Lower lobe of right lung (tissue), 2 donors: ENCODE results near the gene SQSTM1. TPM values are rescaled to one million over a fixed set of nuclear protein-coding genes. Genes with fewer than 3 reads are reported as not detected.
"Not testable (repeated sequence)": the region's sequence is repeated elsewhere in the genome, so short reads cannot be mapped to it uniquely, and the experiment has no call there.

Experiments
- ATAC-seq, 2 donors: fragments of 200-7000 bp; cut with Tn5 transposase; one replicate each; pipeline ENCODE4 v1.9.1; 2020 to 2022; ENCODE audit warnings: mild to moderate bottlenecking in 2 of 2, moderate library complexity in 2 of 2
- DNase-seq: peaks from one replicate; pipeline ENCODE4 v3.0.0-alpha.2; 2020
- H3K27ac ChIP-seq: fragments of 200-600 bp; one replicate; pipeline ENCODE4 v1.8.0; 2022
- H3K27me3 ChIP-seq: fragments of 200-600 bp; one replicate; pipeline ENCODE4 v1.8.0; 2022; ENCODE audit warnings: low read depth
- H3K36me3 ChIP-seq: fragments of 200-600 bp; one replicate; pipeline ENCODE4 v1.8.0; 2022; ENCODE audit warnings: mild to moderate bottlenecking
- H3K4me1 ChIP-seq: fragments of 200-600 bp; one replicate; pipeline ENCODE4 v1.8.0; 2022
- H3K4me3 ChIP-seq: fragments of 200-600 bp; one replicate; pipeline ENCODE4 v1.8.0; 2022; ENCODE audit warnings: mild to moderate bottlenecking
- H3K9me3 ChIP-seq: fragments of 200-600 bp; one replicate; pipeline ENCODE4 v1.8.0; 2022
- CTCF ChIP-seq: fragments of 200-600 bp; IDR thresholded peaks from one replicate; pipeline ENCODE4 v1.8.0; 2022; ENCODE audit warnings: antibody characterized with exemption, mild to moderate bottlenecking
- intact Hi-C: fragments of 100-400 bp; cut with DNase I; formaldehyde crosslinking; loops from one replicate; pipeline ENCODE4 v1.11.0; 2022
- total RNA-seq: library from RNA; stranded (reverse); fragmentation: NEBNext Ultra II Directional; extraction: Animal tissue kit (Norgen Biotek cat#: 25700); gene quantifications from one replicate; pipeline ENCODE4 v1.2.1, GENCODE V29; 2021
- donor health status: DM: no; HTN: yes; CAD: no; lungs with severe emphysema.

SQSTM1 gene
- total RNA-seq, 1 donor from 2014 or later = 450 TPM

GRCh38 chr5:179780362-179780761 is 40.3 kb upstream of the SQSTM1 start:
- H3K27me3 ChIP-seq = no peaks in the 10 kb centered on the region
- no peaks in the 10 kb centered on the region for H3K9me3 ChIP-seq
- ATAC-seq (peak; percentile 58 to 67), DNase-seq (peak; percentile 74)
- peaks cover 14% of the 10 kb centered on the region for H3K4me1 ChIP-seq
- H3K36me3 ChIP-seq = peaks cover 52% of the 10 kb centered on the region
- TF ChIP-seq CTCF = no peak
- H3K27ac ChIP-seq = no peak overlapping the region
- intact Hi-C loops = no loop called here
- H3K4me3 ChIP-seq = no peak overlapping the region

- Histone ChIP-seq H3K9me3 (no peaks in the 10 kb centered on the region), H3K36me3 (peaks cover 37% of the 10 kb centered on the region), H3K27me3 (no peaks in the 10 kb centered on the region), H3K27ac (no peak overlapping the region), H3K4me1 (peaks cover 6% of the 10 kb centered on the region), H3K4me3 (no peak overlapping the region)
- DNase-seq (peak; percentile 4), ATAC-seq (no peak)
- TF ChIP-seq CTCF = no peak
- intact Hi-C loops = no loop called here
These were observed 38.9 kb upstream of the SQSTM1 start for GRCh38 chr5:179781846-179782245.

GRCh38 chr5:179783128-179783527 is 37.6 kb upstream of the SQSTM1 start:
- intact Hi-C loops = no loop called here
- H3K27ac ChIP-seq = no peak overlapping the region
- ATAC-seq (no peak), DNase-seq (no peak)
- peaks cover 25% of the 10 kb centered on the region for H3K36me3 ChIP-seq
- peaks cover 6% of the 10 kb centered on the region for H3K4me1 ChIP-seq
- TF ChIP-seq CTCF = no peak
- H3K4me3 ChIP-seq = no peak overlapping the region
- no peaks in the 10 kb centered on the region for H3K9me3 ChIP-seq
- H3K27me3 ChIP-seq = no peaks in the 10 kb centered on the region

GRCh38 chr5:179786861-179787260 is 33.8 kb upstream of the SQSTM1 start:
- peaks cover 5% of the 10 kb centered on the region for H3K4me1 ChIP-seq
- no peaks in the 10 kb centered on the region for H3K27me3 ChIP-seq
- no peaks in the 10 kb centered on the region for H3K9me3 ChIP-seq
- H3K27ac ChIP-seq = no peak overlapping the region
- DNase-seq (no peak), ATAC-seq (no peak)
- peaks cover under 1% of the 10 kb centered on the region for H3K36me3 ChIP-seq
- intact Hi-C loops = no loop called here
- H3K4me3 ChIP-seq = no peak overlapping the region
- no peak for TF ChIP-seq CTCF

- DNase-seq = peak; percentile 23
- H3K27me3 ChIP-seq = no peaks in the 10 kb centered on the region
- no peaks in the 10 kb centered on the region for H3K9me3 ChIP-seq
- no peaks in the 10 kb centered on the region for H3K36me3 ChIP-seq
- H3K4me1 ChIP-seq = peaks cover 19% of the 10 kb centered on the region
- no peak for TF ChIP-seq CTCF
- intact Hi-C loops = no loop called here
- no peak for ATAC-seq
- no peak overlapping the region for H3K27ac ChIP-seq
- H3K4me3 ChIP-seq = no peak overlapping the region
These were observed 32.4 kb upstream of the SQSTM1 start for GRCh38 chr5:179788193-179788854.

- H3K27ac ChIP-seq, H3K36me3 ChIP-seq, intact Hi-C loops, H3K9me3 ChIP-seq, ATAC-seq, H3K27me3 ChIP-seq, H3K4me3 ChIP-seq, DNase-seq: not testable (repeated sequence)
- H3K4me1 ChIP-seq = peaks cover 29% of the 10 kb centered on the region
These were observed 31.4 kb upstream of the SQSTM1 start for GRCh38 chr5:179789278-179789677.
